GM23338 (cell line): ENCODE data around the gene GAB2. TPM values are rescaled to one million over a fixed set of nuclear protein-coding genes. Genes with fewer than 3 reads are reported as not detected.

Experiments
- ATAC-seq: fragments of 200-7000 bp; cut with Tn5 transposase; 3 replicates; pipeline ENCODE4 v1.9.1; 2020
- DNase-seq: peaks from one replicate; pipeline ENCODE4 v3.0.0-alpha.2; 2015; ENCODE audit warnings: low spot score
- H2AFZ ChIP-seq: fragments of 200-600 bp; sonication (generic); 2 replicates; pipeline ENCODE4 v1.8.0; 2016; ENCODE audit warnings: antibody characterized with exemption, mild to moderate bottlenecking, moderate library complexity
- H3F3A ChIP-seq: fragments of 200-600 bp; sonication (generic); replicated peaks from 2 replicates; pipeline ENCODE4 v1.8.0; 2017; ENCODE audit warnings: antibody characterized with exemption, mixed run types, low read depth
- H3K27ac ChIP-seq: fragments of 200-600 bp; sonication (generic); 2 replicates; pipeline ENCODE4 v1.6.1; 2016; ENCODE audit warnings: low read depth
- H3K27me3 ChIP-seq: fragments of 200-600 bp; sonication (generic); 2 replicates; pipeline ENCODE4 v1.8.0; 2016; ENCODE audit warnings: mild to moderate bottlenecking, mixed run types, moderate library complexity; ENCODE audit not compliant: insufficient read depth
- H3K36me3 ChIP-seq: fragments of 200-600 bp; sonication (generic); 2 replicates; pipeline ENCODE4 v1.8.0; 2016; ENCODE audit warnings: mild to moderate bottlenecking; ENCODE audit not compliant: insufficient read depth
- H3K4me1 ChIP-seq: fragments of 200-600 bp; sonication (generic); 2 replicates; pipeline ENCODE4 v1.8.0; 2016; ENCODE audit warnings: mild to moderate bottlenecking, moderate library complexity; ENCODE audit not compliant: insufficient read depth
- H3K4me2 ChIP-seq: fragments of 200-600 bp; sonication (generic); 2 replicates; pipeline ENCODE4 v1.7.1; 2017; ENCODE audit warnings: mixed run types
- H3K4me3 ChIP-seq: fragments of 200-600 bp; sonication (generic); 2 replicates; pipeline ENCODE4 v1.6.1; 2016; ENCODE audit warnings: mixed run types
- H3K79me2 ChIP-seq: fragments of 200-600 bp; sonication (generic); replicated peaks from 2 replicates; pipeline ENCODE4 v1.8.0; 2017; ENCODE audit warnings: mild to moderate bottlenecking; ENCODE audit not compliant: insufficient read depth
- H3K9me2 ChIP-seq: fragments of 200-600 bp; sonication (generic); 2 replicates; pipeline ENCODE4 v1.8.0; 2017; ENCODE audit not compliant: insufficient read depth
- H4K20me1 ChIP-seq: fragments of 200-600 bp; sonication (generic); replicated peaks from 2 replicates; pipeline ENCODE4 v1.8.0; 2017; ENCODE audit warnings: mild to moderate bottlenecking; ENCODE audit not compliant: insufficient read depth
- H3K27ac Mint-ChIP-seq: 2 replicates; pipeline ENCODE4 v1.8.0; 2020; ENCODE audit warnings: inconsistent platforms, mild to moderate bottlenecking, moderate library complexity, mixed read lengths
- H3K27me3 Mint-ChIP-seq: 3 replicates; pipeline ENCODE4 v1.8.0; 2022; ENCODE audit warnings: low read depth, mild to moderate bottlenecking, moderate library complexity, mixed read lengths, inconsistent platforms; ENCODE audit not compliant: insufficient read depth, poor library complexity
- H3K36me3 Mint-ChIP-seq: 3 replicates; pipeline ENCODE4 v1.8.0; 2021; ENCODE audit warnings: low read depth, mild to moderate bottlenecking, inconsistent platforms, moderate library complexity, mixed read lengths
- H3K4me1 Mint-ChIP-seq: 3 replicates; pipeline ENCODE4 v1.8.0; 2020; ENCODE audit warnings: mild to moderate bottlenecking, inconsistent platforms, mixed read lengths
- H3K4me3 Mint-ChIP-seq: 3 replicates; pipeline ENCODE4 v1.8.0; 2021; ENCODE audit warnings: moderate library complexity, mild to moderate bottlenecking, inconsistent platforms, mixed read lengths
- H3K9me3 Mint-ChIP-seq: 3 replicates; pipeline ENCODE4 v1.8.0; 2020; ENCODE audit warnings: moderate library complexity, mild to moderate bottlenecking, inconsistent platforms, mixed read lengths
- EZH2 ChIP-seq: fragments of 200-600 bp; sonication (generic); IDR thresholded peaks from one replicate; pipeline ENCODE4 v1.8.0; 2017; ENCODE audit warnings: antibody characterized with exemption, mild to moderate bottlenecking, low read depth; ENCODE audit not compliant: unreplicated experiment
- EZH2phosphoT487 ChIP-seq: fragments of 200-600 bp; sonication (generic); IDR thresholded peaks from one replicate; pipeline ENCODE4 v1.8.1; 2018; ENCODE audit warnings: antibody characterized with exemption; ENCODE audit not compliant: unreplicated experiment
- STAT1 ChIP-seq: IDR thresholded peaks from one replicate; pipeline ENCODE4 v1.6.1; 2016; ENCODE audit warnings: antibody characterized with exemption; ENCODE audit not compliant: unreplicated experiment
- ZNF114 ChIP-seq: fragments of 250-450 bp; sonication (Bioruptor Pico); IDR thresholded peaks from 2 replicates; pipeline ENCODE4 v1.5.0; 2020; ENCODE audit warnings: mild to moderate bottlenecking, moderate library complexity
- polyA plus RNA-seq: library from polyadenylated mRNA; unstranded; fragments of >200 nt; fragmentation: Nextera tagmentation; extraction: Ambion mirVana; gene quantifications from 2 replicates; pipeline ENCODE4 v1.2.1, GENCODE V29; 2016
- total RNA-seq: library from RNA; depleted of rRNA; stranded (reverse); fragments of >200 nt; shearing (Covaris generic); gene quantifications from 2 replicates; pipeline ENCODE4 v1.2.3, GENCODE V29; 2014
- TF ChIP-seq, protein P1 (sequence below): IDR thresholded peaks from 2 replicates; pipeline ENCODE4 v1.6.1; 2016; ENCODE audit warnings: antibody characterized with exemption
- TF ChIP-seq, protein P2 (sequence below): fragments of 250-450 bp; sonication (Bioruptor Pico); IDR thresholded peaks from 2 replicates; pipeline ENCODE4 v1.5.0; 2020; ENCODE audit warnings: mild to moderate bottlenecking, moderate library complexity
- TF ChIP-seq, protein P3 (sequence below): IDR thresholded peaks from one replicate; pipeline ENCODE4 v1.6.1; 2018; ENCODE audit warnings: antibody characterized with exemption; ENCODE audit not compliant: unreplicated experiment
- TF ChIP-seq, protein P4 (sequence below), 2 experiments: fragments of 200-600 bp in 1 of 2; sonication (generic) in 1 of 2; conservative IDR thresholded peaks; 2 replicates each; pipeline versions ENCODE4 v1.5.1 to v1.6.1; 2016 to 2017; ENCODE audit warnings: antibody characterized with exemption in 2 of 2, low read depth in 2 of 2, mild to moderate bottlenecking in 2 of 2, moderate library complexity in 1 of 2

The GAB2 gene
- total and polyA plus RNA-seq, 2 experiments from 2014 or later: 2.0 to 10.8 TPM

DNA sequence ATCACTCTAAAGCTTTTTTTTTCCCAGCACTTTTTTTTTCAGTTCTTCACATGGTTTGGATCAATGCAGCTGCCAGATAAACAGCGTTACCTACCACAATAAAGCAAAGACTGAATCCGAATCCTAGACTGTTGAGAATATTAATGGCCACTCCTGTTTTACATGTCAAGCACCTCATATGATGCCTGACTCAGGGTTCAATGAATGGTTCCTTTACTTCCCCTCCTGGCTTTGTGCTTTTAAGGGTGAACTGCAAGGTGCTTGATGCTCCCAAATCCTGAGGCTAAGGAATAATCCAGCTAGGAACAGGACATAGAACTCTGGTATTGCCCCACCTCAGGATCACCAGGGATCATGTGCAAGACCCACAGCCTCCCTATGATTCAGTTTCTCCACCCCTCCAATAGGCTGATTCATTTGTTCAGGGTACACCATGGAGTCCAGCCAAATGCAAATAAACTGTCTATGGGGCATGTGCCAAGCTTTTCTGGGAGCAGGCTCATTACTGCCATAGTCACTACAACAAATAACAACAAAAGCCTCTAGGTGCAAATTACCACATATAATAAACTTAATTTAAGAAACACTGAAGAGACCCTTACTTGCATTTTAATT, 104.3 kb downstream of the GAB2 start:
- peaks cover 4% of the 10 kb centered on the region for H3K27me3 Mint-ChIP-seq
- no peak overlapping the region for H3K4me2 ChIP-seq
- H3K36me3 ChIP-seq: no peaks in the 10 kb centered on the region
- TF ChIP-seq ZNF114 (CRISPR knock-in tag) (no peak), STAT1 (no peak), EZH2phosphoT487 (no peak)
- no peak overlapping the region for H3K27ac ChIP-seq
- H3K9me2 ChIP-seq: 0 out of 2 replicates have a peak, but pooled peaks cover 2% of the 10 kb centered on the region
- no peak overlapping the region for H3K4me3 ChIP-seq
- H3F3A ChIP-seq: no peaks in the 10 kb centered on the region
- no peaks in the 10 kb centered on the region for H3K4me1 ChIP-seq
- H4K20me1 ChIP-seq: no peaks in the 10 kb centered on the region
- no peak overlapping the region for H2AFZ ChIP-seq
- no peak for DNase-seq
- no peaks in the 10 kb centered on the region for H3K27me3 ChIP-seq
- peaks cover 4% of the 10 kb centered on the region; the same call in 1 of the 3 replicates for H3K9me3 Mint-ChIP-seq
- no peak overlapping the region for H3K4me3 Mint-ChIP-seq
- no peaks in the 10 kb centered on the region for H3K79me2 ChIP-seq
- no peak for ATAC-seq
- H3K27ac Mint-ChIP-seq: no peak overlapping the region
- H3K4me1 Mint-ChIP-seq: peaks cover 10% of the 10 kb centered on the region
- H3K36me3 Mint-ChIP-seq: no peaks in the 10 kb centered on the region

DNA sequence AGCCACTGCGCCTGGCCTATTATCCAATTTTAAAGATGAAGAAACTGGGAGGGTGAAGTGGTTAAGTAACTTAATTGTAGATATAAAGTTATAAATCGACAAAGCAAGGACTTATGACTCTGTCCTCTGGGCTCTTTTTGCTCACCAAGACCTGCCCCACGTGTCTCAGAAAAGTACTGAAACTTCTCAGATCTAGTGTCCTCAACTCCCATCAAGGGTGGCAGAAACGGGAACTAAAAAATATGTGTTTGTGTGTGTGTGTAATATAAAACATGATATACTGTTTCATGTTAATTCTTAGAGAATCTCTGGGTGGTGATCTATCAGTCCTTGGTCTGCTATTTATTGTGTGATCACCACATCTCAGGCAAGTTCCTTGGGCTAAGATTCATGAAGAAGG, 104.9 kb downstream of the GAB2 start:
- H3K27ac Mint-ChIP-seq: no peak overlapping the region
- TF ChIP-seq, protein P1, sequence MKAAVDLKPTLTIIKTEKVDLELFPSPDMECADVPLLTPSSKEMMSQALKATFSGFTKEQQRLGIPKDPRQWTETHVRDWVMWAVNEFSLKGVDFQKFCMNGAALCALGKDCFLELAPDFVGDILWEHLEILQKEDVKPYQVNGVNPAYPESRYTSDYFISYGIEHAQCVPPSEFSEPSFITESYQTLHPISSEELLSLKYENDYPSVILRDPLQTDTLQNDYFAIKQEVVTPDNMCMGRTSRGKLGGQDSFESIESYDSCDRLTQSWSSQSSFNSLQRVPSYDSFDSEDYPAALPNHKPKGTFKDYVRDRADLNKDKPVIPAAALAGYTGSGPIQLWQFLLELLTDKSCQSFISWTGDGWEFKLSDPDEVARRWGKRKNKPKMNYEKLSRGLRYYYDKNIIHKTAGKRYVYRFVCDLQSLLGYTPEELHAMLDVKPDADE: no peak
- TF ChIP-seq, protein P2, sequence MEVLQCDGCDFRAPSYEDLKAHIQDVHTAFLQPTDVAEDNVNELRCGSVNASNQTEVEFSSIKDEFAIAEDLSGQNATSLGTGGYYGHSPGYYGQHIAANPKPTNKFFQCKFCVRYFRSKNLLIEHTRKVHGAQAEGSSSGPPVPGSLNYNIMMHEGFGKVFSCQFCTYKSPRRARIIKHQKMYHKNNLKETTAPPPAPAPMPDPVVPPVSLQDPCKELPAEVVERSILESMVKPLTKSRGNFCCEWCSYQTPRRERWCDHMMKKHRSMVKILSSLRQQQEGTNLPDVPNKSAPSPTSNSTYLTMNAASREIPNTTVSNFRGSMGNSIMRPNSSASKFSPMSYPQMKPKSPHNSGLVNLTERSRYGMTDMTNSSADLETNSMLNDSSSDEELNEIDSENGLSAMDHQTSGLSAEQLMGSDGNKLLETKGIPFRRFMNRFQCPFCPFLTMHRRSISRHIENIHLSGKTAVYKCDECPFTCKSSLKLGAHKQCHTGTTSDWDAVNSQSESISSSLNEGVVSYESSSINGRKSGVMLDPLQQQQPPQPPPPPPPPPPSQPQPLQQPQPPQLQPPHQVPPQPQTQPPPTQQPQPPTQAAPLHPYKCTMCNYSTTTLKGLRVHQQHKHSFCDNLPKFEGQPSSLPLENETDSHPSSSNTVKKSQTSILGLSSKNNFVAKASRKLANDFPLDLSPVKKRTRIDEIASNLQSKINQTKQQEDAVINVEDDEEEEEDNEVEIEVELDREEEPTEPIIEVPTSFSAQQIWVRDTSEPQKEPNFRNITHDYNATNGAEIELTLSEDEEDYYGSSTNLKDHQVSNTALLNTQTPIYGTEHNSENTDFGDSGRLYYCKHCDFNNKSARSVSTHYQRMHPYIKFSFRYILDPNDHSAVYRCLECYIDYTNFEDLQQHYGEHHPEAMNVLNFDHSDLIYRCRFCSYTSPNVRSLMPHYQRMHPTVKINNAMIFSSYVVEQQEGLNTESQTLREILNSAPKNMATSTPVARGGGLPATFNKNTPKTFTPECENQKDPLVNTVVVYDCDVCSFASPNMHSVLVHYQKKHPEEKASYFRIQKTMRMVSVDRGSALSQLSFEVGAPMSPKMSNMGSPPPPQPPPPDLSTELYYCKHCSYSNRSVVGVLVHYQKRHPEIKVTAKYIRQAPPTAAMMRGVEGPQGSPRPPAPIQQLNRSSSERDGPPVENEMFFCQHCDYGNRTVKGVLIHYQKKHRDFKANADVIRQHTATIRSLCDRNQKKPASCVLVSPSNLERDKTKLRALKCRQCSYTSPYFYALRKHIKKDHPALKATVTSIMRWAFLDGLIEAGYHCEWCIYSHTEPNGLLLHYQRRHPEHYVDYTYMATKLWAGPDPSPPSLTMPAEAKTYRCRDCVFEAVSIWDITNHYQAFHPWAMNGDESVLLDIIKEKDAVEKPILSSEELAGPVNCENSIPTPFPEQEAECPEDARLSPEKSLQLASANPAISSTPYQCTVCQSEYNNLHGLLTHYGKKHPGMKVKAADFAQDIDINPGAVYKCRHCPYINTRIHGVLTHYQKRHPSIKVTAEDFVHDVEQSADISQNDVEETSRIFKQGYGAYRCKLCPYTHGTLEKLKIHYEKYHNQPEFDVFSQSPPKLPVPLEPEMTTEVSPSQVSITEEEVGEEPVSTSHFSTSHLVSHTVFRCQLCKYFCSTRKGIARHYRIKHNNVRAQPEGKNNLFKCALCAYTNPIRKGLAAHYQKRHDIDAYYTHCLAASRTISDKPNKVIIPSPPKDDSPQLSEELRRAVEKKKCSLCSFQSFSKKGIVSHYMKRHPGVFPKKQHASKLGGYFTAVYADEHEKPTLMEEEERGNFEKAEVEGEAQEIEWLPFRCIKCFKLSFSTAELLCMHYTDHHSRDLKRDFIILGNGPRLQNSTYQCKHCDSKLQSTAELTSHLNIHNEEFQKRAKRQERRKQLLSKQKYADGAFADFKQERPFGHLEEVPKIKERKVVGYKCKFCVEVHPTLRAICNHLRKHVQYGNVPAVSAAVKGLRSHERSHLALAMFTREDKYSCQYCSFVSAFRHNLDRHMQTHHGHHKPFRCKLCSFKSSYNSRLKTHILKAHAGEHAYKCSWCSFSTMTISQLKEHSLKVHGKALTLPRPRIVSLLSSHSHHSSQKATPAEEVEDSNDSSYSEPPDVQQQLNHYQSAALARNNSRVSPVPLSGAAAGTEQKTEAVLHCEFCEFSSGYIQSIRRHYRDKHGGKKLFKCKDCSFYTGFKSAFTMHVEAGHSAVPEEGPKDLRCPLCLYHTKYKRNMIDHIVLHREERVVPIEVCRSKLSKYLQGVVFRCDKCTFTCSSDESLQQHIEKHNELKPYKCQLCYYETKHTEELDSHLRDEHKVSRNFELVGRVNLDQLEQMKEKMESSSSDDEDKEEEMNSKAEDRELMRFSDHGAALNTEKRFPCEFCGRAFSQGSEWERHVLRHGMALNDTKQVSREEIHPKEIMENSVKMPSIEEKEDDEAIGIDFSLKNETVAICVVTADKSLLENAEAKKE: no peak
- TF ChIP-seq, protein P3, sequence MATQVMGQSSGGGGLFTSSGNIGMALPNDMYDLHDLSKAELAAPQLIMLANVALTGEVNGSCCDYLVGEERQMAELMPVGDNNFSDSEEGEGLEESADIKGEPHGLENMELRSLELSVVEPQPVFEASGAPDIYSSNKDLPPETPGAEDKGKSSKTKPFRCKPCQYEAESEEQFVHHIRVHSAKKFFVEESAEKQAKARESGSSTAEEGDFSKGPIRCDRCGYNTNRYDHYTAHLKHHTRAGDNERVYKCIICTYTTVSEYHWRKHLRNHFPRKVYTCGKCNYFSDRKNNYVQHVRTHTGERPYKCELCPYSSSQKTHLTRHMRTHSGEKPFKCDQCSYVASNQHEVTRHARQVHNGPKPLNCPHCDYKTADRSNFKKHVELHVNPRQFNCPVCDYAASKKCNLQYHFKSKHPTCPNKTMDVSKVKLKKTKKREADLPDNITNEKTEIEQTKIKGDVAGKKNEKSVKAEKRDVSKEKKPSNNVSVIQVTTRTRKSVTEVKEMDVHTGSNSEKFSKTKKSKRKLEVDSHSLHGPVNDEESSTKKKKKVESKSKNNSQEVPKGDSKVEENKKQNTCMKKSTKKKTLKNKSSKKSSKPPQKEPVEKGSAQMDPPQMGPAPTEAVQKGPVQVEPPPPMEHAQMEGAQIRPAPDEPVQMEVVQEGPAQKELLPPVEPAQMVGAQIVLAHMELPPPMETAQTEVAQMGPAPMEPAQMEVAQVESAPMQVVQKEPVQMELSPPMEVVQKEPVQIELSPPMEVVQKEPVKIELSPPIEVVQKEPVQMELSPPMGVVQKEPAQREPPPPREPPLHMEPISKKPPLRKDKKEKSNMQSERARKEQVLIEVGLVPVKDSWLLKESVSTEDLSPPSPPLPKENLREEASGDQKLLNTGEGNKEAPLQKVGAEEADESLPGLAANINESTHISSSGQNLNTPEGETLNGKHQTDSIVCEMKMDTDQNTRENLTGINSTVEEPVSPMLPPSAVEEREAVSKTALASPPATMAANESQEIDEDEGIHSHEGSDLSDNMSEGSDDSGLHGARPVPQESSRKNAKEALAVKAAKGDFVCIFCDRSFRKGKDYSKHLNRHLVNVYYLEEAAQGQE: no peak
- TF ChIP-seq STAT1: no peak
- TF ChIP-seq EZH2: no peak
- TF ChIP-seq, protein P4, sequence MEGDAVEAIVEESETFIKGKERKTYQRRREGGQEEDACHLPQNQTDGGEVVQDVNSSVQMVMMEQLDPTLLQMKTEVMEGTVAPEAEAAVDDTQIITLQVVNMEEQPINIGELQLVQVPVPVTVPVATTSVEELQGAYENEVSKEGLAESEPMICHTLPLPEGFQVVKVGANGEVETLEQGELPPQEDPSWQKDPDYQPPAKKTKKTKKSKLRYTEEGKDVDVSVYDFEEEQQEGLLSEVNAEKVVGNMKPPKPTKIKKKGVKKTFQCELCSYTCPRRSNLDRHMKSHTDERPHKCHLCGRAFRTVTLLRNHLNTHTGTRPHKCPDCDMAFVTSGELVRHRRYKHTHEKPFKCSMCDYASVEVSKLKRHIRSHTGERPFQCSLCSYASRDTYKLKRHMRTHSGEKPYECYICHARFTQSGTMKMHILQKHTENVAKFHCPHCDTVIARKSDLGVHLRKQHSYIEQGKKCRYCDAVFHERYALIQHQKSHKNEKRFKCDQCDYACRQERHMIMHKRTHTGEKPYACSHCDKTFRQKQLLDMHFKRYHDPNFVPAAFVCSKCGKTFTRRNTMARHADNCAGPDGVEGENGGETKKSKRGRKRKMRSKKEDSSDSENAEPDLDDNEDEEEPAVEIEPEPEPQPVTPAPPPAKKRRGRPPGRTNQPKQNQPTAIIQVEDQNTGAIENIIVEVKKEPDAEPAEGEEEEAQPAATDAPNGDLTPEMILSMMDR (conservative IDR thresholded peaks at IDR 0.05; ENCODE audit: low read depth in 2 of 2): no peak

More for the DNA sequence above, 104.9 kb downstream of the GAB2 start:
- no peak overlapping the region for H3K27ac ChIP-seq
- no peaks in the 10 kb centered on the region for H3K79me2 ChIP-seq
- ATAC-seq (no peak), DNase-seq (no peak)
- no peak overlapping the region for H2AFZ ChIP-seq
- no peak overlapping the region for H3K4me3 ChIP-seq
- no peaks in the 10 kb centered on the region for H3K4me1 ChIP-seq
- no peaks in the 10 kb centered on the region for H3K27me3 ChIP-seq
- H3K36me3 ChIP-seq: no peaks in the 10 kb centered on the region
- no peaks in the 10 kb centered on the region for H3F3A ChIP-seq
- Mint-ChIP-seq H3K36me3 (no peaks in the 10 kb centered on the region), H3K4me3 (no peak overlapping the region), H3K4me1 (peaks cover 5% of the 10 kb centered on the region; the same call in 2 of the 3 replicates), H3K9me3 (peaks cover 4% of the 10 kb centered on the region; the same call in 1 of the 3 replicates), H3K27me3 (peaks cover 2% of the 10 kb centered on the region)
- H4K20me1 ChIP-seq: no peaks in the 10 kb centered on the region
- 0 out of 2 replicates have a peak, but pooled peaks cover 2% of the 10 kb centered on the region for H3K9me2 ChIP-seq
- H3K4me2 ChIP-seq: no peak overlapping the region
